Urinary bladder (tissue), 4 donors: Measurements from ENCODE around the gene CPLX1. TPM values are rescaled to one million over a fixed set of nuclear protein-coding genes. Genes with fewer than 3 reads are reported as not detected.
"Not testable (repeated sequence)": the region's sequence is repeated elsewhere in the genome, so short reads cannot be mapped to it uniquely, and the experiment has no call there.

Source experiments
- DNase-seq: peaks from one replicate; pipeline ENCODE4 v3.0.0-alpha.2; 2015; ENCODE audit errors: extremely low spot score
- H3K27ac ChIP-seq: one replicate; pipeline ENCODE4 v1.5.1; 2013; ENCODE audit warnings: low read depth, mild to moderate bottlenecking, moderate library complexity
- H3K36me3 ChIP-seq: one replicate; pipeline ENCODE4 v1.6.1; 2013; ENCODE audit warnings: mild to moderate bottlenecking, moderate library complexity; ENCODE audit not compliant: insufficient read depth
- H3K4me1 ChIP-seq: one replicate; pipeline ENCODE4 v1.6.1; 2013; ENCODE audit warnings: mild to moderate bottlenecking, moderate library complexity; ENCODE audit not compliant: insufficient read depth
- H3K4me3 ChIP-seq: one replicate; pipeline ENCODE4 v1.5.1; 2013; ENCODE audit warnings: low read depth, low read length
- WGBS: extraction: QIAGEN DNeasy Blood & Tissue Kit; methylation state at CpG from one replicate; pipeline ENCODE4 v1.1.7; 2013; 5-methylcytosine and 5-hydroxymethylcytosine counted together
- polyA plus RNA-seq: library from polyadenylated mRNA; stranded (reverse); fragments of 200-250 nt; gene quantifications from one replicate; pipeline ENCODE4 v1.2.3, GENCODE V29; 2013
- total RNA-seq: library from RNA; depleted of rRNA; stranded (reverse); fragments of >200 nt; gene quantifications from one replicate; pipeline ENCODE4 v1.2.3, GENCODE V29; 2014
- donor health status: healthy with polysubstance abuse.
- donor health status: healthy.

Gene CPLX1
- total and polyA plus RNA-seq, 2 donors: 0.48 to 3.6 TPM

DNA sequence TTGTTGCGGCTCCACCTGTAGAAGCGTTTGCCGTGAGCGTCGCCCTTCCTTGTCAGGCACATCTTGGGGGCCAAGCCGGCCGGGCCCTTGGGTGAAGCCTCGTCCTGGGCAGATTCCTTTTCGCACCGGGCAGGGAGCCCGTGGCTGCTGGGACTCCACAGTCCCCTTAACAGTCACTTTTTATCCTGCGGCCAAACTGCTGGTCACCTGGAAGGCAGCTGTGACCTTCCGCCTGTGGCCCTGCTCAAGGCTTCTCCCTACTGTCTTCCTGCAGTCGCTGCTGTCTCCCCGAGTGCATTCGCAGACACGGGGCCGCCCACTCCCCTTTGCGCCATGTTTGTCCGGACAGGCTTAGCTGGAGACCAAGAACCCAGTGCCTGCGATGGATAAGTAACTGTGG, 65.3 kb downstream of the CPLX1 start:
- no peak for DNase-seq
- no peak overlapping the region for H3K27ac ChIP-seq
- 92% methylated on average over 21 of the region's 21 CpGs for WGBS
- peaks cover 2% of the 10 kb centered on the region for H3K36me3 ChIP-seq
- H3K4me1 ChIP-seq: no peaks in the 10 kb centered on the region
- no peak overlapping the region for H3K4me3 ChIP-seq

DNA sequence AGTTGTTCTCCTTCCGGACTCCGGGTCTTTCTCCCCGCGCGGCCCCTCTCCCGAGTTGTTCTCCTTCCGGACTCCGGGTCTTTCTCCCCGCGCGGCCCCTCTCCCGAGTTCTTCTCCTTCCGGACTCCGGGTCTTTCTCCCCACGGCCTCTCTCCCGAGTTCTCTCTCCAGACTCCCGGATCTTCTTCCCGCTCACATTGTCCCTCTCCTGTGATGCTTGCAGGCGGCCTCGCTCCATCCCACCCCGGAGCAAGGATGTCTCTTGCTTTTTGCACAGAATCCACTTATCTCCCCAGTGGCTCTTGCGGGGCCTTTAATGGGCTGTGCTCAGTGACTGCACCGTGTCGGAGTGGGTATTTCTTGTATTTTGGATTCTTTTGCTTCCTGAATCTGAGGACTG, 66.1 kb downstream of the CPLX1 start:
- not testable (repeated sequence) for DNase-seq, H3K4me1 ChIP-seq, H3K36me3 ChIP-seq, H3K27ac ChIP-seq, H3K4me3 ChIP-seq
- WGBS: 78% methylated on average over 17 of the region's 24 CpGs

DNA sequence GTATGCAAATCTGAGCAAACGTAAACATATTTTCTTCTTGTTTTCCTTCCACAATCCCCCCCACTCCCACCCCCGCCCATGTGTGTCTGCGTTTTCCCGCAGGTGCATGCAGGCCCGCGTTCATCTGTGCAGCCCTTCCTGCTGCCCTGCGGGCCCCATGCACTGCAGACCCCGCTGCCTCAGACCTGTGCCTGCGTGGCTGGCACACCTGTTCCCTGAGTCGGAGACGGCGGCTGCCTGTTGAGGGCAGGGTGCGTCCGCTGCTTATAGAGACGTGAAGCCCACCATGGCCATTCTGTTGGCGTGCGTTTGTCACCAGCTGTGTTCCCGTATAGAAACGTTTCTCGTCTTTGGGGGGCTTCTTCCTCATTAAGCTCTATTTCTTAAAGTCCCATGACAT, 68.8 kb downstream of the CPLX1 start:
- Histone ChIP-seq H3K27ac (no peak overlapping the region), H3K36me3 (peaks cover 1% of the 10 kb centered on the region), H3K4me3 (no peak overlapping the region), H3K4me1 (no peaks in the 10 kb centered on the region)
- 94% methylated on average over 20 of the region's 20 CpGs for WGBS
- DNase-seq: no peak

DNA sequence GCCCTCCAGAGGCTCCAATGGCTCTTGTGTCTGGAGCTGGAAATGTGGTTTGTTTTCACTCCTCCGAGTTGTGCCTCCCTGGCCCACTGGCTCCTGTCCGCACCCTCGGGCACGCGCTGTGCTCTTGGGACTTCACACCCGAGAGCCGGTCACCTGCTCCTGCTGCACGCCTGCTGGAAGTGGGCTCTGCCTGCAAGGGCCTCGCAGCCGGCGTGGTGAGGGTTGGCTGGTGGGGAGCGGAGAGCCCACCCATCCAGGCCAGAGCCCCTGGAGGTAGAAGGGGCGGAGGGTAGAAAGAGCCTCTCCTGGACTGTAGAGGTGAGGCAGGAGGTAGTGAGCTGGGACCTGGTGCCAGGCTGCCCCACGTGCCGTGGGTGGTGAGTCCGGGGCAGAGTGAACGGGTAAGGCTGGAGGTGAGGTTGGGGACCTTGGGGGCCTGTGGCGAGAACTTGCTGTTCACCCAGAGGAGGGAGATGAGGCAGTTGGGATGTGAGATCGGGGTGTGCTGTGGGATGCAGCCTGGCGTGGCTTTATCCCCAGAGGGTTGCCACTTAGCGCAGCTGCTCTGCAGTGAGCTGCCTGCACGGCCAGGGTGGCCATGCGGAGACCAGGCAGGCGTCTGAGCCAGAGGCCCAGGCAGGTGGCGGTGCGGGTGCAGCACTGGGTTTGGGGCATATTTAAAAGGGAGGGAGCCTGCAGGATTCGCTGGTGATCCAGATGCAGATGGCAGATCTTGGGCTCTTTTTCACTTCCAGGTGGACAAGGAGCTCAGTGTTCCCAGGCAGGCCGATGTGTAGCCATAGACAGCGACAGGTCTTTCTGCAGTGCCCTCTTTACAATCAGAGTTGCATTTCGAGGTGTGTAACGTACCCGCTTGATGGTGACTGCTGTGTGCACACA, 71.5 kb downstream of the CPLX1 start:
- Histone ChIP-seq H3K36me3 (peaks cover 1% of the 10 kb centered on the region), H3K4me3 (no peak overlapping the region), H3K27ac (no peak overlapping the region), H3K4me1 (no peaks in the 10 kb centered on the region)
- 96% methylated on average over 32 of the region's 32 CpGs for WGBS
- DNase-seq: no peak

DNA sequence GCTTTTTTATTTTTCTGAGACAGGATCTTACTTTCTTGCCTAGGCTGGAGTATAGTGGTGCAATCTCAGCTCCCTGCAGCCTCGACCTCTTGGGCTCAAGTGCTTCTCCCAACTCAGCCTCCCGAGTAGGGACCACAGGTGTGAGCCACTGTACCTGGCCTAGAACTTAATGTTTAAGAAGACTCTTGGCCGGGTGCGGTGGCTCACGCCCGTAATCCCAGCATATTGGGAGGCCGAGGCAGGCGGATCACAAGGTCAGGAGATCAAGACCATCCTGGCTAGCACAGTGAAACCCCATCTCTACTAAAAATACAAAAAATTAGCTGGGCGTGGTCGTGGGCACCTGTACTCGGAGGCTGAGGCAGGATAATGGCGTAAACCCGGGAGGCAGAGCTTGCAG, 72.7 kb downstream of the CPLX1 start:
- not testable (repeated sequence) for H3K4me3 ChIP-seq, H3K4me1 ChIP-seq, DNase-seq, H3K27ac ChIP-seq, H3K36me3 ChIP-seq
- 98% methylated on average over 13 of the region's 13 CpGs for WGBS

DNA sequence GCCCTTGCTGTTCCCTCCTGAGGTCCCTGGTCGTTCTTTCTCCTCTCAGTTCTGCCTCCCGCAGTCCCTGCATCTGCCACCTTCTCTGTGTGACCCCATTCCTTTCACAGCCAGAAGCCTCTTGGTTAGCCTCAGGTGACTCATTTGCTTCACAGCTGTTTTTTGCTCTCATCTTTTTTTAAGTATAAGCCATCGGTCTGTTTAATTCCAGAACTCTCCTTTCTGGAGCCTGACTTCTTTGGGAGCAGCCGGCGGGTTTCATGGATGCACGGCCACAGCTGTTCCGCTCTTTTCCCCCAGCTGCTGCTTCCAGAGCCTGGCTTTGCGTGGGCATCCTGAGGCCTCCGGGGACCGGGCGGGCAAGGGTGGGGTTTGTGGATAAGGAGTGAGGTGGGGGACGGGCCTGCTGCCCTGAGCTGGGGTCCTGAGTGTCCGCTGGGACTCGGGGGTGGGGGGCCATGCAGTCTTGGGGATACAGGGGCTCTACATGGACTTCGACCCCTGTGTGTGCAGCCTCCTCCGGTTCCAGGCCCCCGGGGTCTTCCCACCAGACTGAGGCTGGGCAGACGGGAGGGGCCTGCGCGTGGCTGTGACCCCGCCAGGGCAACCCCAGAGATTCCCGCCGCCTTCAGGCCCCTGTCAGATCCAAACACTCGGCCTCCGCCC, 73.6 kb downstream of the CPLX1 start:
- peaks cover 3% of the 10 kb centered on the region for H3K36me3 ChIP-seq
- H3K27ac ChIP-seq: no peak overlapping the region
- no peak for DNase-seq
- WGBS: 95% methylated on average over 25 of the region's 25 CpGs
- no peak overlapping the region for H3K4me3 ChIP-seq
- H3K4me1 ChIP-seq: no peaks in the 10 kb centered on the region

DNA sequence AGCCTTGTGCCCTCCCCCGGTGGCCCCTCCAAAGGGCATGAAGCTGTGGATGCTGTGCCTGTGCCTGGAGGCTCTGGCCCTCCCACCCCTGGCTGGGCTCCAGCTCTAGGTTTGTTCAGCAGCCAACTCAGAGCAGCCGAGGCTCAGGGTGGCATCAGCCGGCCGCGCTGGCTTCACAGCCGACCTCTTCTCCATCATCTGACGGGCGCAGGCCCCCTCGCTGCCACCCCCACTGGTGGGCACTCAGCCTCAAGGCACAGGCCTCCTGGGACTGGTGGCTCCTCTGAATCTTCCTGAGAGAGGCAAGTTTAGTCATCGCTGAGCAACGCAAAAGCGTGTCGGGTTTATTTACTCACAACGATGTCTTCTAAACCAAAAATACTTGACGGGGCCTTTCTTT, 74.3 kb downstream of the CPLX1 start:
- Histone ChIP-seq H3K4me3 (no peak overlapping the region), H3K27ac (no peak overlapping the region), H3K4me1 (no peaks in the 10 kb centered on the region), H3K36me3 (peaks cover 3% of the 10 kb centered on the region)
- DNase-seq: no peak
- WGBS: 89% methylated on average over 15 of the region's 15 CpGs

DNA sequence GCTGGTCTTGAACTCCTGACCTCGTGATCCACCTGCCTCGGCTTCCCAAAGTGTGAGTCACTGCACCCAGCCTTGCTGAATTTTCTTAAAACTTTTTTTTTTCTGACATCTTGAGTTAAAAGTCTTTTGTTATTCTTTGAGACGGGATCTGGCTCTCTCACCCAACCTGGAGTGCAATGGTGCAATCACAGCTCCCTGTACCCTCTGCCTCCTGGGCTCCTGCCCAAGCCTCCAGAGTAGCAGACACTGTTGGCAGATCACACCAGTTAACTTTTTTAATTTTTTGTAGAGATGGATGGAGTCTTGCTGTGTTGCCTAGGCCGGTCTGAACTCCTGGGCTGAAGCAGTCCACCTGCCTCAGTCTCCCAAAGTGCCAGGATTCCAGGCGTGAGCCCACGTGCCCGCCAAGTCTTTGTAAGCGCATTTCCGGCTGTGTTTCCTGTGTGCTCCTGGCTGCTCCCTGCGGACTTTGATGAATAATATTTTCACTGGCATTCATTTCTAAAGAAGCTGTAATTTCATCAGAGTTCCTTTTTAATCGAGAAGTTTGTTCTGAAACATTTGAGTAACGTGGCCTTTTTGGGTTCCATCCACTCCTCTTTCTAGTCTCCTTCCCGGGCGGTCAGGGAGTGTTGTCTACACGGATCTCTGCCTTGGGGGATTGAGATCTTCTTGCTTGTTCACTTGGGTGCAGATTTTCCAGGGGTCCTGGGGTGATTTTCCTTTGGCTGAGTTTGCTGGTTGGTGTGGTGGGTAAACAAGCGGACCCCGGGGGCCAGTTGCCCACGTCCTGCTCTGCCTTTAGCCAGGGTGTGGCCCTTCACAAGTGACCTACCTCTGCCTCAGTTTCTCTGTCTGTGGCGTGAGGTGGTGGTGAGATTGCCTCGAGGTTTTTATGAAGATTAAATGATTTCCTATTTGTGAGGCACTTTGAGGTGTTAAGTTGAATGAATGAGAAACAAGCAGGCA, 75.9 kb downstream of the CPLX1 start:
- H3K4me3 ChIP-seq: no peak overlapping the region
- H3K27ac ChIP-seq: no peak overlapping the region
- DNase-seq: no peak
- WGBS: 92% methylated on average over 20 of the region's 20 CpGs
- peaks cover 3% of the 10 kb centered on the region for H3K36me3 ChIP-seq
- no peaks in the 10 kb centered on the region for H3K4me1 ChIP-seq

DNA sequence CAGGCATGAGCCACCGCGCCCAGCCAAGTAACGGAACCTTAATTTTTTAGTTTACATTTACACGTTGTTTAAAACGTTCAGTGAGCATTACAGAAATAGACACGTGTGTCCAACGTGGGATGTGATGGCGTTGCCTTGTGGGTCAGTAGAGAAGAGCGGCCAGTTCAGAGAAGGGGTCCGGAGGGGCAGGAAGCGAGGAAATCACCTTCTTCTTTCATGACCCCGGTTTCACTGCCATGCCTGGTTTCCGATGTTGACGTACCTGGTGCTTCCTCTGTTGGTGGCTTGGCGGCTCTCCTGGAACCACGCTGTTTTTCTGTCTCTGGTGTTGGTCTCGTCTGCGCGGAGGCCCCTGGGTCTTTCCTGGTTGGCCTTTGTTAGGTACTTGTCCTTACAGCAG, 77.5 kb downstream of the CPLX1 start:
- DNase-seq: no peak
- Histone ChIP-seq H3K4me3 (no peak overlapping the region), H3K4me1 (no peaks in the 10 kb centered on the region), H3K27ac (no peak overlapping the region), H3K36me3 (peaks cover 6% of the 10 kb centered on the region)
- 94% methylated on average over 19 of the region's 19 CpGs for WGBS

DNA sequence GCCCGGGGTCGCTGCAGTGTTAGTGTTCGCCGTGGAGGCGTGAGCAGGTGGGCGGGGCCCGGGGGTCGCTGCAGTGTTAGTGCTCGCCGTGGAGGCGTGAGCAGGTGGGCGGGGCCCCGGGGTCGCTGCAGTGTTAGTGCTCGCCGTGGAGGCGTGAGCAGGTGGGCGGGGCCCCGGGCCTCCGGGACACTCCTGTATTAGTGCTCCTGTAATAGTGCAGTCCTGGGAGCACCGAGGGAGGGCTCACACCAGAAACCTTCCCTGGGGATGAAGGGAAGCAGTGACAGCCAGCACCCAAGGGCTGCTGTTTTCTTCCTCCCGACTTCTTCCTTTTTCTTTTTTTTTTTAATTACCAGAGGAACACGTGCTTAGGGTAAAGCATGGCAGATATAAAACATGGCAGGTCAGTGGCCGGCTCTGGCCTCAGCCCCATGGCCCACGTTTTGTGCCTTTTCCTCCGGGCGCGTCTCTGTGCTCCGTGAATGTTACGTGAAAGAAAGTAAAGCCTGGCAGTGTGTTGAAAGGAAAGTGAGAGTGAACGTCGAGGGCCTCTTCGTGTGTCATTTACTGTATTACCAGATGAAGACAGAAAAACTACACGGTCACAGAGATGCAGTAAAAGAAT, 78.3 kb downstream of the CPLX1 start:
- no peak for DNase-seq
- H3K4me1 ChIP-seq: no peaks in the 10 kb centered on the region
- 95% methylated on average over 21 of the region's 34 CpGs for WGBS
- H3K36me3 ChIP-seq: peaks cover 5% of the 10 kb centered on the region
- H3K4me3 ChIP-seq: no peak overlapping the region
- no peak overlapping the region for H3K27ac ChIP-seq

DNA sequence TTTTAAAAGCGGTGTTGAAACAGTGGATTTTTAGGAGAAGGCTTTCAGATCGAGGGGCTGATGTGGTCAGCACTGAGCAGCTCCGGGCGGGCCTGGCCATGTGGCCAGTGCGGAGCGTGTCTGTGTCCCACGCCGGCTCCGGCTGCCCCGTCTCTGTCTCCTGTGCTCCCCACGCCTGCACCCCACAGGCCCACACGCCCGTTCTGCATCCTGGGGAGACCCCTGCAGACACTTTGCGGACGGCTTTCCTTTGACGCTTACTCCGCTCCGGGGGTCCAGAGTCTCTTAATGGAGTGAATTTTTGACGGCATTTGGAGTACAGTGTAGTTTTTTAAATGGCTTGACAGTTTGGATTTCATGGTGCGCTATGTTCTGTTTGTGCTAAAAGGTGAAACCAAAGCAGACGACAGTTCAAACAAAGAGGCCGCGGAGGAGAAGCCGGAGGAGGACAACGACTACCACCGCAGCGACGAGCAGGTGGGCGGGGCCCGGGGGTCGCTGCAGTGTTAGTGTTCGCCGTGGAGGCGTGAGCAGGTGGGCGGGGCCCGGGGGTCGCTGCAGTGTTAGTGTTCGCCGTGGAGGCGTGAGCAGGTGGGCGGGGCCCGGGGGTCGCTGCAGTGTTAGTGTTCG, 81.6 kb downstream of the CPLX1 start:
- 92% methylated on average over 36 of the region's 44 CpGs for WGBS
- H3K4me3 ChIP-seq: no peak overlapping the region
- DNase-seq: no peak
- H3K4me1 ChIP-seq: no peaks in the 10 kb centered on the region
- H3K27ac ChIP-seq: no peak overlapping the region
- H3K36me3 ChIP-seq: peaks cover 7% of the 10 kb centered on the region

DNA sequence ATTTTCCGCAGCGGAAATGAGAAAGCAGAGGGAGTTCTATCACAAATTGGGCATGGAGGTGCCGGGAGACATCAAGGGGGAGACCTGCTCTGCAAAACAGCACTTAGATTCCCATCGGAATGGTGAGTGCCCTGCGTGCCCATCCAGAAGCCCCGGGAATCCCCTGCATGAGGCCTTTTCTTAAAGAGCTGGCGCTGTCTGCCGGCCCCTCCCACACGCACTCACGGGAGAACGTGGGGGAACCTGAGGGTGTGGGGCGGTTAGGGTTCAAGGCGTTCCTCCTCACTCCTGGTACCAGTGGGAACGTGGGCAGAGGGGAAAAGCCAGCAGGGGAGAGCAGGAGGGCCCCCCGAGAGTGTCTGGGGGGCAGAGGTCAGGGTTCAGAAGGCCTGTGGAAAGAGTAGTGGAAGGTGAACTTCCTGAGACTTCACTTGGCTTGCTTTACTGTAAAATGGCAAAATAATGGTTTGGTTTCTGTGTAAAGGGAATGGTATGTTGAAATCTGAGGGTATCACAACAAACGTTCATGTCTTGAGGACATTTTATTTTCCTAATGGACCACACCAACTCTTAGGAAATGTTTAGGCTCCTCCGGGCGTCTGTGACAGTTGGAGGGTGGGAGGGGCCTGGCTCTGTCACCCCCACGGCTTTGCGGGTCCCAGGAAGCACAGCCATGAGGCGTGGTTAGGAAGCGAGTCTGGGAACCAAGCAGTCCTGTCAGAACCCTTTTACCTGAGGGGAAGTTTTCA, 82.3 kb downstream of the CPLX1 start:
- Histone ChIP-seq H3K4me1 (no peaks in the 10 kb centered on the region), H3K4me3 (no peak overlapping the region), H3K36me3 (peaks cover 7% of the 10 kb centered on the region), H3K27ac (no peak overlapping the region)
- WGBS: 81% methylated on average over 22 of the region's 22 CpGs
- no peak for DNase-seq
